Vagina (tissue), 2 donors: ENCODE data around the gene CITED1. TPM values are rescaled to one million over a fixed set of nuclear protein-coding genes. Genes with fewer than 3 reads are reported as not detected.

Source experiments
- DNase-seq, 2 donors: peaks; one replicate each; pipeline ENCODE4 v3.0.0-alpha.2; 2017; ENCODE audit errors: extremely low spot score in 2 of 2
- H3K27ac ChIP-seq: fragments of 200-600 bp; sonication (generic); one replicate; pipeline ENCODE4 v1.5.1; 2019
- H3K27me3 ChIP-seq: fragments of 200-600 bp; sonication (generic); one replicate; pipeline ENCODE4 v1.5.1; 2019
- H3K36me3 ChIP-seq, 2 donors: fragments of 200-600 bp; sonication (generic); one replicate each; pipeline ENCODE4 v1.5.1; 2017 to 2019
- H3K4me1 ChIP-seq: fragments of 200-600 bp; sonication (generic); one replicate; pipeline ENCODE4 v1.5.1; 2019
- H3K4me3 ChIP-seq, 2 donors: fragments of 200-600 bp; sonication (generic); 1 replicate in 1 of 2; 2 replicates in 1 of 2; pipeline ENCODE4 v1.5.1; 2016 to 2019
- H3K9me3 ChIP-seq: fragments of 200-600 bp; sonication (generic); one replicate; pipeline ENCODE4 v1.5.1; 2019
- CTCF ChIP-seq, 3 experiments: fragments of 450-650 bp in 2 of 3; fragments of 200-600 bp in 1 of 3; sonication (generic) in 1 of 3; IDR thresholded peaks; one replicate each; pipeline ENCODE4 v1.5.1; 2017 to 2019; ENCODE audit warnings: antibody characterized with exemption in 3 of 3, mild to moderate bottlenecking in 2 of 3, moderate library complexity in 2 of 3
- POLR2A ChIP-seq, 2 donors: fragments of 450-650 bp; IDR thresholded peaks; one replicate each; pipeline ENCODE4 v1.6.1; 2017; ENCODE audit warnings: antibody characterized with exemption in 2 of 2, mild to moderate bottlenecking in 2 of 2, moderate library complexity in 2 of 2
- POLR2AphosphoS5 ChIP-seq, 2 donors: sonication (generic); formaldehyde crosslinking; IDR thresholded peaks; one replicate each; pipeline ENCODE4 v1.9.0; 2017; ENCODE audit warnings: antibody characterized with exemption in 2 of 2, mild to moderate bottlenecking in 2 of 2, low read depth in 1 of 2; ENCODE audit not compliant: insufficient read depth in 1 of 2
- intact Hi-C: fragments of 100-400 bp; cut with DNase I; formaldehyde crosslinking; loops from one replicate; pipeline ENCODE4 v1.15.1; 2023
- total RNA-seq: library from RNA; depleted of rRNA; stranded (reverse); fragments of >200 nt; gene quantifications from one replicate; pipeline ENCODE4 v1.2.3, GENCODE V29; 2016

Gene CITED1
- total RNA-seq, 1 donor from 2014 or later, result 2.7 TPM

- DNase-seq, result no peak
- peaks cover 0 to 58% of the 10 kb centered on the region in 2 donors for H3K36me3 ChIP-seq
These were observed 32.0 kb downstream of the CITED1 start for GRCh38 chrX:72273718-72274117.

GRCh38 chrX:72272868-72273267 is 32.8 kb downstream of the CITED1 start:
- Histone ChIP-seq H3K9me3 (no peaks in the 10 kb centered on the region), H3K4me1 (peaks cover 31% of the 10 kb centered on the region), H3K4me3 (no peak overlapping the region), H3K27me3 (no peaks in the 10 kb centered on the region), H3K27ac (no peak overlapping the region), H3K36me3 (peaks cover 0 to 62% of the 10 kb centered on the region in 2 donors)
- no peak for DNase-seq
- no peak for TF ChIP-seq POLR2A (IDR thresholded peaks at IDR 0.05)
- peak in 1 of 2 donors; percentile 11 for TF ChIP-seq POLR2AphosphoS5 (IDR thresholded peaks at IDR 0.05; ENCODE audit: insufficient read depth in 1 of 2, low read depth in 1 of 2)
- intact Hi-C loops, result no loop called here

More at GRCh38 chrX:72273718-72274117, 32.0 kb downstream of the CITED1 start:
- H3K27ac ChIP-seq, result no peak overlapping the region
- no peak overlapping the region for H3K4me3 ChIP-seq
- intact Hi-C loops, result no loop called here
- H3K9me3 ChIP-seq, result no peaks in the 10 kb centered on the region
- no peaks in the 10 kb centered on the region for H3K27me3 ChIP-seq
- TF ChIP-seq CTCF (IDR thresholded peaks at IDR 0.05), result no peak
- H3K4me1 ChIP-seq, result peaks cover 31% of the 10 kb centered on the region

- no peak for TF ChIP-seq POLR2A (IDR thresholded peaks at IDR 0.05)
- TF ChIP-seq POLR2AphosphoS5 (IDR thresholded peaks at IDR 0.05; ENCODE audit: insufficient read depth in 1 of 2, low read depth in 1 of 2), result no peak
- no peak for TF ChIP-seq CTCF (IDR thresholded peaks at IDR 0.05)
- intact Hi-C loops, result no loop called here
- Histone ChIP-seq H3K9me3 (no peaks in the 10 kb centered on the region), H3K4me1 (peaks cover 31% of the 10 kb centered on the region), H3K36me3 (peaks cover 0 to 70% of the 10 kb centered on the region in 2 donors), H3K27ac (no peak overlapping the region), H3K4me3 (no peak overlapping the region), H3K27me3 (no peaks in the 10 kb centered on the region)
- DNase-seq, result no peak
These were observed 33.9 kb downstream of the CITED1 start for GRCh38 chrX:72271812-72272211.

GRCh38 chrX:72271091-72271788 is 34.5 kb downstream of the CITED1 start:
- peaks cover 29% of the 10 kb centered on the region for H3K4me1 ChIP-seq
- no peak overlapping the region for H3K27ac ChIP-seq
- H3K9me3 ChIP-seq, result no peaks in the 10 kb centered on the region
- H3K4me3 ChIP-seq, result no peak overlapping the region
- H3K36me3 ChIP-seq, result peaks cover 0 to 70% of the 10 kb centered on the region in 2 donors
- no peak for DNase-seq
- TF ChIP-seq CTCF (IDR thresholded peaks at IDR 0.05), result no peak
- no peak for TF ChIP-seq POLR2A (IDR thresholded peaks at IDR 0.05)
- no peak for TF ChIP-seq POLR2AphosphoS5 (IDR thresholded peaks at IDR 0.05; ENCODE audit: insufficient read depth in 1 of 2, low read depth in 1 of 2)
- intact Hi-C loops, result no loop called here
- H3K27me3 ChIP-seq, result no peaks in the 10 kb centered on the region

GRCh38 chrX:72270316-72270866 is 35.3 kb downstream of the CITED1 start:
- Histone ChIP-seq H3K36me3 (peaks cover 0 to 68% of the 10 kb centered on the region in 2 donors), H3K27ac (no peak overlapping the region), H3K4me1 (peaks cover 21% of the 10 kb centered on the region), H3K27me3 (no peaks in the 10 kb centered on the region), H3K9me3 (no peaks in the 10 kb centered on the region), H3K4me3 (no peak overlapping the region)
- DNase-seq, result no peak
- intact Hi-C loops, result no loop called here
- TF ChIP-seq POLR2A (IDR thresholded peaks at IDR 0.05) (no peak), CTCF (IDR thresholded peaks at IDR 0.05) (no peak), POLR2AphosphoS5 (IDR thresholded peaks at IDR 0.05; ENCODE audit: insufficient read depth in 1 of 2, low read depth in 1 of 2) (no peak)
